Measurements from ENCODE around the gene NXN. TPM values are rescaled to one million over a fixed set of nuclear protein-coding genes. Genes with fewer than 3 reads are reported as not detected.

NXN gene
- total and polyA plus RNA-seq, 9 donors = 5.5 to 34.8 (median 28.4) TPM

DNA sequence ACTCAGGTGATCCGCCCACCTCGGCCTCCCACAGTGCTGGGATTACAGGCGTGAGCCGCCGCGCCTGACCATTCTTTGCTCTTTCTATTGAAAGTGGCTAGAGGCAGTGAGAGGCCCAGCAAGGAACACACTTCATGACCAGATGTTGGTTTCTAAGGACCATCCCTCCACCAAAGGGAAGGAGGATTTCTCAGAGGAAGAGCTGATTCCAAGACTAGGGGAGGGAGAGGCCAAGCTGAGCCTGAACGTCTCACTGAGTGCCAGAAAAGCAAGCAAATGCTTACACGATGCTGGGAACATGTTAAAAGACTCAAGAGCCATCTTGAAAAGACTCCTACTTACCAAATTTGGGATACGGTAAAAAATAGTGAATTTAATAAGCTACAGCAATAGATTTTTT is 118.2 kb downstream of the NXN start:
- no peaks in the 10 kb centered on the region for H3K27me3 ChIP-seq
- DNase-seq = no peak
- no peak overlapping the region for H3K4me3 ChIP-seq
- intact Hi-C loops (cut with DNase I) = no loop called here
- 70 to 82% (median 77%) methylated on average over 9 of the region's 9 CpGs for WGBS, 3 donors
- H3K27ac ChIP-seq = no peak overlapping the region
- no peaks in the 10 kb centered on the region for H3K36me3 ChIP-seq
- peaks cover 6% of the 10 kb centered on the region for H3K4me1 ChIP-seq (ENCODE audit: insufficient read depth)
- H3K9me3 ChIP-seq = no peaks in the 10 kb centered on the region
- no peak for TF ChIP-seq CTCF (IDR thresholded peaks at IDR 0.05)
- TF ChIP-seq POLR2A (IDR thresholded peaks at IDR 0.05) = no peak
- TF ChIP-seq EP300 (IDR thresholded peaks at IDR 0.05) = no peak

- Histone ChIP-seq H3K27ac (no peak overlapping the region), H3K4me1 (ENCODE audit: insufficient read depth) (peaks cover 6% of the 10 kb centered on the region), H3K9me3 (no peaks in the 10 kb centered on the region), H3K4me3 (no peak overlapping the region), H3K27me3 (no peaks in the 10 kb centered on the region), H3K36me3 (no peaks in the 10 kb centered on the region)
- intact Hi-C loops (cut with DNase I) = no loop called here
- WGBS, 3 donors = 62 to 88% (median 79%) methylated on average over 5 of the region's 5 CpGs
- no peak for DNase-seq
- TF ChIP-seq EP300 (IDR thresholded peaks at IDR 0.05) (no peak), CTCF (IDR thresholded peaks at IDR 0.05) (no peak), POLR2A (IDR thresholded peaks at IDR 0.05) (no peak)
These were observed 118.8 kb downstream of the NXN start for GRCh38 chr17:860805-861204.

GRCh38 chr17:859824-860195 is 119.8 kb downstream of the NXN start:
- H3K27ac ChIP-seq = peak overlapping the region in 1 of 2 donors; percentile 82
- intact Hi-C loops (cut with DNase I) = no loop called here

GRCh38 chr17:859061-859823 is 120.3 kb downstream of the NXN start:
- intact Hi-C loops (cut with DNase I) = no loop called here
- Histone ChIP-seq H3K4me1 (ENCODE audit: insufficient read depth) (peaks cover 6% of the 10 kb centered on the region), H3K36me3 (no peaks in the 10 kb centered on the region), H3K9me3 (no peaks in the 10 kb centered on the region), H3K4me3 (no peak overlapping the region), H3K27ac (peak overlapping the region in 1 of 2 donors; percentile 82), H3K27me3 (no peaks in the 10 kb centered on the region)
- peak in 4 of 5 donors; percentile 50 to 67 (median 57) for DNase-seq
- TF ChIP-seq POLR2A (IDR thresholded peaks at IDR 0.05) = no peak
- no peak for TF ChIP-seq CTCF (IDR thresholded peaks at IDR 0.05)
- TF ChIP-seq EP300 (IDR thresholded peaks at IDR 0.05) = no peak
- whole genome bisulfite sequencing, 3 donors = 6 to 8% (median 7%) methylated on average over 20 of the region's 20 CpGs

More at GRCh38 chr17:859824-860195, 119.8 kb downstream of the NXN start:
- H3K27me3 ChIP-seq = no peaks in the 10 kb centered on the region
- no peaks in the 10 kb centered on the region for H3K9me3 ChIP-seq
- H3K36me3 ChIP-seq = no peaks in the 10 kb centered on the region
- WGBS, 3 donors = 16 to 23% (median 17%) methylated on average over 4 of the region's 4 CpGs
- no peak overlapping the region for H3K4me3 ChIP-seq
- H3K4me1 ChIP-seq (ENCODE audit: insufficient read depth) = peaks cover 6% of the 10 kb centered on the region
- TF ChIP-seq EP300 (IDR thresholded peaks at IDR 0.05) = no peak
- TF ChIP-seq POLR2A (IDR thresholded peaks at IDR 0.05) = no peak
- no peak for TF ChIP-seq CTCF (IDR thresholded peaks at IDR 0.05)
- DNase-seq = no peak

Data from ovary (tissue), 9 donors.